NCI-H1930 (cell line): ENCODE results near the gene OGFR.

Experiments used
- DNase-seq, 2 experiments: peaks; one replicate each; lab custom pipeline; 2025; lab: John Stamatoyannopoulos, UW

Gene OGFR

GRCh38 chr20:62860924-62861691, 56.5 kb downstream of the OGFR start:
- DNase-seq, result no peak

GRCh38 chr20:62861726-62862336, 57.2 kb downstream of the OGFR start, which contains the start of gene TCFL5:
TCFL5 (minus strand) TSS chr20:62861822; CDS start chr20:62861670, 152 bp downstream.
- peak; percentile 84 to 95 for DNase-seq
